Ascending aorta (tissue), 2 donors: ENCODE measurements around the gene NPB. TPM values are rescaled to one million over a fixed set of nuclear protein-coding genes. Genes with fewer than 3 reads are reported as not detected.

Experiments
- DNase-seq, 2 donors: peaks; one replicate each; pipeline ENCODE4 v3.0.0-alpha.2; 2019; ENCODE audit warnings: low spot score in 2 of 2
- H3K27ac ChIP-seq, 2 donors: fragments of 200-600 bp; sonication (generic); one replicate each; pipeline ENCODE4 v1.5.1; 2016 to 2017; ENCODE audit warnings: mild to moderate bottlenecking in 1 of 2
- H3K27me3 ChIP-seq: fragments of 200-600 bp; sonication (generic); one replicate; pipeline ENCODE4 v1.5.1; 2017
- H3K36me3 ChIP-seq, 2 donors: fragments of 200-600 bp; sonication (generic); one replicate each; pipeline ENCODE4 v1.5.1; 2016
- H3K4me1 ChIP-seq, 2 donors: fragments of 200-600 bp; sonication (generic); one replicate each; pipeline ENCODE4 v1.5.1; 2016 to 2017; ENCODE audit warnings: mild to moderate bottlenecking in 1 of 2
- H3K4me3 ChIP-seq, 2 donors: fragments of 200-600 bp; sonication (generic); one replicate each; pipeline ENCODE4 v1.5.1; 2016 to 2017; ENCODE audit warnings: mild to moderate bottlenecking in 1 of 2
- H3K9me3 ChIP-seq, 2 donors: fragments of 200-600 bp; sonication (generic); one replicate each; pipeline ENCODE4 v1.5.1; 2016
- intact Hi-C: fragments of 100-400 bp; cut with DNase I; formaldehyde crosslinking; loops from one replicate; pipeline ENCODE4 v1.15.1; 2023
- total RNA-seq: library from RNA; depleted of rRNA; stranded (reverse); fragments of >200 nt; gene quantifications from one replicate; pipeline ENCODE4 v1.1.0, GENCODE V29; 2016
- TF ChIP-seq, protein P1 (sequence below), 3 experiments: fragments of 200-600 bp in 2 of 3; fragments of 450-650 bp in 1 of 3; sonication (generic) in 2 of 3; IDR thresholded peaks; one replicate each; pipeline ENCODE4 v1.5.1; 2016 to 2019; ENCODE audit warnings: antibody characterized with exemption in 3 of 3, mild to moderate bottlenecking in 1 of 3, moderate library complexity in 1 of 3

NPB gene
- total RNA-seq, 1 donor from 2014 or later = 1.5 TPM

DNA sequence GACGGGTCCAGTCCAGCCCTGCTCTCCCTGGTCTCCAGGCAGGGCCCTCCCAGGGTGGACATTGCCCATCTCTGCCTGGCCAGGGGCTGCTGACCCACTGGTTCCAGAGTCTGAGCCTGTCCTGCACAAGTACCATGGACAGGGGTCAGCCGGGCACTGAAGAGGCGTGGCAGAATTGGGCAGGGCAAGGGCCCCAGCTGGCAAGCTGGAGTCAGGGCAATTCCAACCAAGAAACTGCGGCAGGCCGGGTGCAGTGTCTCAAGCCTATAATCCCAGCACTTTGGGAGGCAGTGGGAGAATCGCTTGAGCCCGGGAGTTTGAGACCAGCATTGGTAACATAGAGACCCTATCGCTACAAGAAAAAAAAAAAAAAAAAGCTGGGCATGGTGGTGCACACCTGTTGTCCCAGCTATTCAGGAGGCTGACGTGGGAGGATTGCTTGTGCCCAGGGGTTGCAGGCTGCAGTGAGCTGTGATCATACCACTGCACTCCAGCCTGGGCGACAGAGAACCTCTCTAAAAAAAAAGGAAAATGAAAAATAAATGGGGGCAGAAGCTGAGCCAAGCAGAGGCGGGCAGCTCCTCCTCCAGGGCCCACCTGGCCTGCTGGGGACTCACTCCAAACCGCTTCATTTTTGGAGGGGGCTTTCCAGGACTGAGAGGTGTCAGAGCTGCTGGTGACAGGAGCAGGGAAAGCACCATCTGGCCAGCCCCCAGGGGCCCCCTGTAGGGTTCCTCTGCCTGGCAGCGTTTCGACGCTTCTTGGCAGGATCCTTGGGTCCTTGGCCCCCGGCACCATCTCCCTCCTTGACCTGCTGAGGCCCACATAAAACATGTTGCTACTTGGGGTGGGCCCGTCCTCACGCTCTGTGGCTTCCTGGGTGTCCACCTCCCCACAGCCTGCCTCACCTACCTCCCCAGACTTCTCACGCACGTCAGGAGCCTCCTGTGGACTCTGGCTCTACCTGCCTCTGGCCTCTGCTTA is 28.4 kb downstream of the NPB start:
- no peak for DNase-seq
- H3K4me1 ChIP-seq = peaks cover 9 to 17% of the 10 kb centered on the region in 2 donors
- no peaks in the 10 kb centered on the region for H3K27me3 ChIP-seq
- no peak overlapping the region for H3K4me3 ChIP-seq
- H3K36me3 ChIP-seq = no peaks in the 10 kb centered on the region
- TF ChIP-seq, protein P1, sequence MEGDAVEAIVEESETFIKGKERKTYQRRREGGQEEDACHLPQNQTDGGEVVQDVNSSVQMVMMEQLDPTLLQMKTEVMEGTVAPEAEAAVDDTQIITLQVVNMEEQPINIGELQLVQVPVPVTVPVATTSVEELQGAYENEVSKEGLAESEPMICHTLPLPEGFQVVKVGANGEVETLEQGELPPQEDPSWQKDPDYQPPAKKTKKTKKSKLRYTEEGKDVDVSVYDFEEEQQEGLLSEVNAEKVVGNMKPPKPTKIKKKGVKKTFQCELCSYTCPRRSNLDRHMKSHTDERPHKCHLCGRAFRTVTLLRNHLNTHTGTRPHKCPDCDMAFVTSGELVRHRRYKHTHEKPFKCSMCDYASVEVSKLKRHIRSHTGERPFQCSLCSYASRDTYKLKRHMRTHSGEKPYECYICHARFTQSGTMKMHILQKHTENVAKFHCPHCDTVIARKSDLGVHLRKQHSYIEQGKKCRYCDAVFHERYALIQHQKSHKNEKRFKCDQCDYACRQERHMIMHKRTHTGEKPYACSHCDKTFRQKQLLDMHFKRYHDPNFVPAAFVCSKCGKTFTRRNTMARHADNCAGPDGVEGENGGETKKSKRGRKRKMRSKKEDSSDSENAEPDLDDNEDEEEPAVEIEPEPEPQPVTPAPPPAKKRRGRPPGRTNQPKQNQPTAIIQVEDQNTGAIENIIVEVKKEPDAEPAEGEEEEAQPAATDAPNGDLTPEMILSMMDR (IDR thresholded peaks at IDR 0.05) = no peak
- no peak overlapping the region for H3K27ac ChIP-seq
- no peaks in the 10 kb centered on the region for H3K9me3 ChIP-seq
- intact Hi-C loops = no loop called here

DNA sequence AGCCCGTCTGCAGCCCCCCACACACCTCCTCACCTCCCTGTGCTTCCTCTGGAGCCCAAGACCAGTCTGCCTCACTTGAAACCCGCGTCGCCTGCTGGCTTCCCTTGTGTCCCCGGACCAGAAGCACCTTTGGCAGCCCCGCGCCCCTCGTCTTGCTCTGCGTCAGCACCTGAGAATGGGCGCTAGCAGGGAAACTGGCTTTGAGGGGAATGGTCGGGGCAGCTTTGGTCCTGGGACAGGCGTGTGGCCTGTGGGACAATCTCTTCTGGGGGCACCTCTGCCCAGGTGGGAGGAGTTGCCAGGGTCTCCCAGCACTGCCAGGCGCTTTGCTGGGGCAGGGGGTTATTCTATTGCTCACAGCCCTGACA is 29.1 kb downstream of the NPB start:
- TF ChIP-seq, protein P1 (IDR thresholded peaks at IDR 0.05) = no peak
- intact Hi-C loops = no loop called here
- no peaks in the 10 kb centered on the region for H3K36me3 ChIP-seq
- peaks cover 5 to 10% of the 10 kb centered on the region in 2 donors for H3K4me1 ChIP-seq
- H3K27me3 ChIP-seq = no peaks in the 10 kb centered on the region
- H3K9me3 ChIP-seq = no peaks in the 10 kb centered on the region
- H3K4me3 ChIP-seq = no peak overlapping the region
- H3K27ac ChIP-seq = no peak overlapping the region
- DNase-seq = no peak

DNA sequence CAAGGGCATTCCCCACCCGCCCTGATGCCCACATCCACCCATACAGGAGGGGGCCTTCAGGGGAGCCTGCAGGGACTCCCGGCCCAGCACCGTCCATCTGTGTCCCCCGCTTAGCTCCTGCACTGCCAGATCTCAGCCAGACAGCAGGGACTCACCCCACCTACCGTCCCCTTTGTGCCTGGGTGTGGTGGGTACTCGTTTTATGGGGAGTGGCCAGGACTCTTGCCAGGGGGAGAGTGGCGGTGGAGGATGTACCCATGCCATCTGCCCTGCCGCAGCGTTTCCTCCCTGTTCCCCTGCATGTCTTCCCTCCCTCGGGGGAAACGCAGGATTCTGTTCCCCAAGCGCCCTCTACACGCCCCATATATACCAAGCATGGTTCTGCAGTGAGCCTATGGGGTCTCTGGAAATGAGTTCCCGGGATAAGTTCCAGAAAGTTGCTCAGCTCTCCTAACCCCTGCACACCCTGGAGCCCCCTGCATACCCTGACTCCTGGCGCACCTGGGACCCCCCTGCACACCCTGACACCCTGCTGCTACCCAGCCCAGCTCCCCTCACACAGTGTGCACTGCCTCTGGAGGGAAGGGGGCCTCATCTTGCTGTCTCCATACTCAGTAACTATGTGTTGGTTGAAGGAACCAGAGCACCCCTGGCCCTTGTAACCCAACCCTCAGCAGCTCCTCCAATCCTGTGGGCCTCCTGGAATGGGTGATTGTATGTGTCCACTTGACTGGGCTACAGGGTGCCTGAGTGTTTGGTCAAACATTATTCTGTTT is 29.7 kb downstream of the NPB start:
- H3K27ac ChIP-seq = no peak overlapping the region
- H3K4me1 ChIP-seq = peaks cover 6 to 10% of the 10 kb centered on the region in 2 donors
- no peak for DNase-seq
- no peak overlapping the region for H3K4me3 ChIP-seq
- intact Hi-C loops = no loop called here
- no peaks in the 10 kb centered on the region for H3K27me3 ChIP-seq
- TF ChIP-seq, protein P1 (IDR thresholded peaks at IDR 0.05) = no peak
- no peaks in the 10 kb centered on the region for H3K9me3 ChIP-seq
- no peaks in the 10 kb centered on the region for H3K36me3 ChIP-seq

DNA sequence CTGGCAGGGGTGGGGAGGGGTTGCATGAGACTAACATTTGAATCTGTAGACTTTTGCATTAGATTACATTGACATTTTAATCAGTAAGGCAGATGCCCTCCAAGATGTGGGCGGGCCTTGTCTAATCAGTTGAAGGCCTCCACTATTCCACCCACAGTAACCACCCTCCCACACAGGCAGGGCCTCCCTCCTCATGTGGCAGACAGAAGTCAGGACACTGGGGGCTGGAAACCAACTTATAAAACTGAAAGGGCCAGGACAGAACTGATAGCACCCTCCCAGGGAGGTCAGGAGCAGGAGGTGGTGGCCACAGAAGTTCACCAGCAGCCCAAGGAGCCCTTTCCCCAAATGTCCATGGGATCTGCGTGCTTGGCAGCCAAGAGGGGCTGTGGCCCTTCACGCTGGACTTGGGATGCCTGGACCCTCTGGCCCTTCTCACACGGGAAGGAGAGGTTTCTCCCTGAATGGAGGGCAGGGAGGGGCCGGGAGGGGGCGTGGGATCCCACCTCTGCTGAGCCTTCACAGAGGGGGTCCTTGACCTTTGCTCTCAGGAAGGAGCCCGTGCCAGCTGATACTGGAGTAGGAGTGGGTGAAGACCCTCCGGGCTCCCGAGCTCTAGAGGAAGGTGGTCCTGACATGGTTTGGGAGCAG is 30.4 kb downstream of the NPB start:
- DNase-seq = no peak
- Histone ChIP-seq H3K27me3 (no peaks in the 10 kb centered on the region), H3K4me3 (no peak overlapping the region), H3K27ac (no peak overlapping the region), H3K36me3 (no peaks in the 10 kb centered on the region), H3K4me1 (peaks cover 10 to 12% of the 10 kb centered on the region in 2 donors), H3K9me3 (no peaks in the 10 kb centered on the region)
- intact Hi-C loops = no loop called here
- TF ChIP-seq, protein P1 (IDR thresholded peaks at IDR 0.05) = no peak

DNA sequence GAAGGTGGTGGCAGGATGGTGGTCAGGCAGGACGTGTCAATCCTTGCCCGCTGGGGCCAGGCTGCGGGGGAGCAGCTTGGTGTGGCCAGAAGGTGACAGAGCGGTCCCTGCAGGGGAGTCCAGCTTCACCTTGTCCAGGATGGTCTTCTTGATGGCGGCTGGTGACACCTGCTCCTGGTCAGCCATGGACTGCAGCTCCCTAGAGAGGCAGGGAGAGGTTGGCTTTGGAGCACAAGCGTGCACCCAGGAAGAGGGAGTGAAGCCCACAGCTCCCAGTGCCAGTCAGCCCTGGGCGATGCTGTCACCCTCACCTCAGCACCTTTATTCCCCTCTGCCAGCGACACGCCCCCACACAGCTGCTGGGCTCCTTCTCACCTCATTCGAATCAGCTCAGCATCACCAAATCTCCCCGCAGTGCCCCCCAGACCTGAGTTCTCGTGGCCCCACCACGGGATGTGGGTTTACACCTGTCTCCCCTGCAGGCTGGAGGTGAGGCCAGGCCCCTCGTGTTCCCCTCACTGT is 31.2 kb downstream of the NPB start:
- Histone ChIP-seq H3K4me3 (no peak overlapping the region), H3K27me3 (no peaks in the 10 kb centered on the region), H3K4me1 (peaks cover 6 to 9% of the 10 kb centered on the region in 2 donors), H3K27ac (no peak overlapping the region), H3K36me3 (no peaks in the 10 kb centered on the region), H3K9me3 (no peaks in the 10 kb centered on the region)
- TF ChIP-seq, protein P1 (IDR thresholded peaks at IDR 0.05) = no peak
- no peak for DNase-seq
- intact Hi-C loops = no loop called here
